Liver (tissue), 9 donors: ENCODE data around the gene PIWIL1. TPM values are rescaled to one million over a fixed set of nuclear protein-coding genes. Genes with fewer than 3 reads are reported as not detected.

Experiments used
- DNase-seq: peaks from one replicate; pipeline ENCODE4 v3.0.0-alpha.2; 2017; ENCODE audit warnings: low spot score
- H3K27ac ChIP-seq, 2 donors: one replicate each; pipeline ENCODE4 v1.7.0; 2013; ENCODE audit warnings: inconsistent platforms in 2 of 2, low read length in 2 of 2, control low read depth in 1 of 2, low read depth in 1 of 2, mild to moderate bottlenecking in 1 of 2
- H3K27me3 ChIP-seq, 4 donors: one replicate each; pipeline versions ENCODE4 v1.6.1 to v1.7.0; 2013; ENCODE audit warnings: low read length in 3 of 4, inconsistent platforms in 1 of 4, mild to moderate bottlenecking in 1 of 4, moderate library complexity in 1 of 4; ENCODE audit not compliant: control insufficient read depth in 4 of 4, insufficient read depth in 4 of 4
- H3K36me3 ChIP-seq, 4 donors: one replicate each; pipeline versions ENCODE4 v1.6.1 to v1.7.0; 2013; ENCODE audit warnings: low read length in 3 of 4, mild to moderate bottlenecking in 3 of 4, low read depth in 1 of 4, moderate library complexity in 1 of 4; ENCODE audit not compliant: control insufficient read depth in 4 of 4, insufficient read depth in 3 of 4
- H3K4me1 ChIP-seq, 4 donors: one replicate each; pipeline versions ENCODE4 v1.6.1 to v1.7.0; 2013; ENCODE audit warnings: low read length in 3 of 4, mild to moderate bottlenecking in 3 of 4, moderate library complexity in 1 of 4; ENCODE audit not compliant: control insufficient read depth in 4 of 4, insufficient read depth in 4 of 4
- H3K4me3 ChIP-seq, 3 donors: one replicate each; pipeline versions ENCODE4 v1.6.1 to v1.7.0; 2013; ENCODE audit warnings: low read length in 3 of 3, control low read depth in 1 of 3, low read depth in 1 of 3, mild to moderate bottlenecking in 1 of 3
- H3K9ac ChIP-seq, 2 donors: one replicate each; pipeline ENCODE4 v1.7.0; 2013; ENCODE audit warnings: low read length in 2 of 2, mild to moderate bottlenecking in 2 of 2, moderate library complexity in 2 of 2, control low read depth in 1 of 2, low read depth in 1 of 2
- H3K9me3 ChIP-seq, 4 donors: one replicate each; pipeline versions ENCODE4 v1.6.1 to v1.7.0; 2013; ENCODE audit warnings: low read length in 3 of 4; ENCODE audit not compliant: control insufficient read depth in 4 of 4
- CTCF ChIP-seq: fragments of 150-350 bp; IDR thresholded peaks from 2 replicates; pipeline ENCODE4 v1.5.1; 2017; ENCODE audit warnings: improper control_type of control experiment, low read depth, low read length; ENCODE audit not compliant: missing input control
- FOXA1 ChIP-seq: IDR thresholded peaks from 2 replicates; pipeline ENCODE4 v1.6.1; 2016; ENCODE audit warnings: antibody characterized with exemption
- FOXA2 ChIP-seq: IDR thresholded peaks from 2 replicates; pipeline ENCODE4 v1.6.1; 2016; ENCODE audit warnings: antibody characterized with exemption
- GABPA ChIP-seq, 2 donors: IDR thresholded peaks in 1 of 2; conservative IDR thresholded peaks in 1 of 2; 2 replicates each; pipeline ENCODE4 v1.6.1; 2016; ENCODE audit warnings: antibody characterized with exemption in 2 of 2, mild to moderate bottlenecking in 1 of 2, moderate library complexity in 1 of 2
- HNF4G ChIP-seq: IDR thresholded peaks from 2 replicates; pipeline ENCODE4 v1.6.1; 2016; ENCODE audit warnings: antibody characterized with exemption
- JUND ChIP-seq, 2 donors: IDR thresholded peaks; 2 replicates each; pipeline ENCODE4 v1.6.1; 2016; ENCODE audit warnings: antibody characterized with exemption in 2 of 2
- MAX ChIP-seq: IDR thresholded peaks from 2 replicates; pipeline ENCODE4 v1.6.1; 2016; ENCODE audit warnings: antibody characterized with exemption
- NR2F2 ChIP-seq: IDR thresholded peaks from 2 replicates; pipeline ENCODE4 v1.6.1; 2016; ENCODE audit warnings: antibody characterized with exemption
- RAD21 ChIP-seq, 2 donors: IDR thresholded peaks; 2 replicates each; pipeline ENCODE4 v1.6.1; 2016; ENCODE audit warnings: antibody characterized with exemption in 2 of 2, mild to moderate bottlenecking in 2 of 2
- REST ChIP-seq: IDR thresholded peaks from 2 replicates; pipeline ENCODE4 v1.6.1; 2016; ENCODE audit warnings: antibody characterized with exemption, mild to moderate bottlenecking
- RXRA ChIP-seq, 2 donors: IDR thresholded peaks; 2 replicates each; pipeline ENCODE4 v1.6.1; 2017 to 2018; ENCODE audit warnings: antibody characterized with exemption in 2 of 2, mild to moderate bottlenecking in 1 of 2
- WGBS: extraction: QIAGEN DNeasy Blood & Tissue Kit; methylation state at CpG from one replicate; pipeline ENCODE4 v1.1.7; 2013; 5-methylcytosine and 5-hydroxymethylcytosine counted together
- polyA plus RNA-seq, 2 donors: library from polyadenylated mRNA; stranded (reverse) in 1 of 2; unstranded in 1 of 2; fragments of 200-250 nt in 1 of 2; fragments of >200 nt in 1 of 2; fragmentation: Nextera tagmentation in 1 of 2; extraction: Ambion mirVana in 1 of 2; gene quantifications; one replicate each; pipeline versions ENCODE4 v1.2.1 to v1.2.3, GENCODE V29; 2013 to 2015
- total RNA-seq, 2 donors: library from RNA; depleted of rRNA; stranded (reverse); fragments of >200 nt; gene quantifications; one replicate each; pipeline ENCODE4 v1.2.3, GENCODE V29; 2014
- TF ChIP-seq, protein P1 (sequence below): IDR thresholded peaks from 2 replicates; pipeline ENCODE4 v1.6.1; 2016; ENCODE audit warnings: antibody characterized with exemption
- donor health status: healthy.
- donor health status: healthy.
- donor health status: healthy.
- donor health status: healthy.
- donor health status: healthy.

The PIWIL1 gene
- total and polyA plus RNA-seq, 4 donors: 0.01 TPM; not detected in 3

GRCh38 chr12:130371296-130371695 lies 33.6 kb downstream of the PIWIL1 start:
- H3K27me3 ChIP-seq: peaks cover 0 to under 1% (median 0%) of the 10 kb centered on the region in 4 donors
- no peak overlapping the region for H3K9ac ChIP-seq
- TF ChIP-seq HNF4G: no peak
- TF ChIP-seq RXRA (IDR thresholded peaks at IDR 0.05): no peak
- no peak for TF ChIP-seq RAD21 (IDR thresholded peaks at IDR 0.05)
- TF ChIP-seq FOXA1: no peak
- TF ChIP-seq, protein P1, sequence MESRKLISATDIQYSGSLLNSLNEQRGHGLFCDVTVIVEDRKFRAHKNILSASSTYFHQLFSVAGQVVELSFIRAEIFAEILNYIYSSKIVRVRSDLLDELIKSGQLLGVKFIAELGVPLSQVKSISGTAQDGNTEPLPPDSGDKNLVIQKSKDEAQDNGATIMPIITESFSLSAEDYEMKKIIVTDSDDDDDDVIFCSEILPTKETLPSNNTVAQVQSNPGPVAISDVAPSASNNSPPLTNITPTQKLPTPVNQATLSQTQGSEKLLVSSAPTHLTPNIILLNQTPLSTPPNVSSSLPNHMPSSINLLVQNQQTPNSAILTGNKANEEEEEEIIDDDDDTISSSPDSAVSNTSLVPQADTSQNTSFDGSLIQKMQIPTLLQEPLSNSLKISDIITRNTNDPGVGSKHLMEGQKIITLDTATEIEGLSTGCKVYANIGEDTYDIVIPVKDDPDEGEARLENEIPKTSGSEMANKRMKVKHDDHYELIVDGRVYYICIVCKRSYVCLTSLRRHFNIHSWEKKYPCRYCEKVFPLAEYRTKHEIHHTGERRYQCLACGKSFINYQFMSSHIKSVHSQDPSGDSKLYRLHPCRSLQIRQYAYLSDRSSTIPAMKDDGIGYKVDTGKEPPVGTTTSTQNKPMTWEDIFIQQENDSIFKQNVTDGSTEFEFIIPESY: no peak
- TF ChIP-seq GABPA (IDR thresholded peaks at IDR 0.05 in 1 of 2, conservative IDR thresholded peaks at IDR 0.05 in 1 of 2): no peak
- no peak for TF ChIP-seq NR2F2
- no peak for TF ChIP-seq JUND (IDR thresholded peaks at IDR 0.05)
- no peak for TF ChIP-seq MAX
- no peak for TF ChIP-seq CTCF
- TF ChIP-seq FOXA2: no peak
- no peak overlapping the region for H3K4me3 ChIP-seq
- H3K9me3 ChIP-seq: no peaks in the 10 kb centered on the region
- no peak overlapping the region for H3K27ac ChIP-seq
- DNase-seq: no peak
- WGBS: 18% methylated on average over 5 of the region's 5 CpGs
- H3K4me1 ChIP-seq: no peaks in the 10 kb centered on the region
- no peaks in the 10 kb centered on the region for H3K36me3 ChIP-seq

- Histone ChIP-seq H3K4me1 (no peaks in the 10 kb centered on the region), H3K36me3 (no peaks in the 10 kb centered on the region), H3K4me3 (no peak overlapping the region), H3K9ac (no peak overlapping the region), H3K27me3 (peaks cover 0 to 2% (median under 1%) of the 10 kb centered on the region in 4 donors), H3K9me3 (no peaks in the 10 kb centered on the region), H3K27ac (no peak overlapping the region)
- TF ChIP-seq JUND (IDR thresholded peaks at IDR 0.05) (no peak), REST (no peak)
- WGBS: 64% methylated on average over 4 of the region's 4 CpGs
- DNase-seq: no peak
Observed at GRCh38 chr12:130372936-130373335, 35.2 kb downstream of the PIWIL1 start.
